GM21390 (cell line): ENCODE data around the gene SMARCAL1.

ENCODE experiments used
- ATAC-seq: cut with Tn5 transposase; IDR thresholded peaks from one replicate; pipeline ENCODE4 v1.9.1; 2021; ENCODE audit not compliant: unreplicated experiment

The SMARCAL1 gene

GRCh38 chr2:216392018-216392562, 20.2 kb upstream of the SMARCAL1 start:
- ATAC-seq, result no peak

GRCh38 chr2:216392945-216393840, 19.1 kb upstream of the SMARCAL1 start:
- no peak for ATAC-seq

GRCh38 chr2:216394881-216395280, 17.4 kb upstream of the SMARCAL1 start:
- no peak for ATAC-seq

- ATAC-seq, result no peak
These were observed 12.7 kb upstream of the SMARCAL1 start for GRCh38 chr2:216399621-216400020.

- ATAC-seq, result no peak
These were observed 9.5 kb upstream of the SMARCAL1 start for GRCh38 chr2:216402751-216403150.

GRCh38 chr2:216404010-216404618, 8.2 kb upstream of the SMARCAL1 start:
- peak; percentile 60 for ATAC-seq

- ATAC-seq, result no peak
These were observed 6.7 kb upstream of the SMARCAL1 start for GRCh38 chr2:216405588-216405987.

- no peak for ATAC-seq
These were observed 5.5 kb upstream of the SMARCAL1 start for GRCh38 chr2:216406826-216407225.

GRCh38 chr2:216408426-216409290, 3.6 kb upstream of the SMARCAL1 start:
- ATAC-seq, result no peak

GRCh38 chr2:216410550-216410949, 1.7 kb upstream of the SMARCAL1 start:
- no peak for ATAC-seq

- no peak for ATAC-seq
These were observed 1.6 kb downstream of the SMARCAL1 start for GRCh38 chr2:216413882-216414281.

- no peak for ATAC-seq
These were observed 2.6 kb downstream of the SMARCAL1 start for GRCh38 chr2:216414772-216415319.

GRCh38 chr2:216415541-216415940, 3.3 kb downstream of the SMARCAL1 start:
- ATAC-seq, result no peak

- no peak for ATAC-seq
These were observed 4.5 kb downstream of the SMARCAL1 start for GRCh38 chr2:216416571-216417307.

GRCh38 chr2:216418981-216419380, 6.7 kb downstream of the SMARCAL1 start:
- ATAC-seq, result no peak

GRCh38 chr2:216420367-216421101, 8.2 kb downstream of the SMARCAL1 start:
- ATAC-seq, result no peak

GRCh38 chr2:216423071-216423470, 10.8 kb downstream of the SMARCAL1 start:
- ATAC-seq, result no peak

GRCh38 chr2:216424274-216424673, 12.0 kb downstream of the SMARCAL1 start:
- no peak for ATAC-seq

- ATAC-seq, result no peak
These were observed 12.9 kb downstream of the SMARCAL1 start for GRCh38 chr2:216425008-216425787.
